GM18505 (cell line): ENCODE measurements around the gene RPL31.

Experiments used
- ATAC-seq: cut with Tn5 transposase; IDR thresholded peaks from one replicate; pipeline ENCODE4 v1.9.1; 2021; ENCODE audit not compliant: unreplicated experiment
- POLR2A ChIP-seq: IDR thresholded peaks from 4 replicates; pipeline ENCODE4 v1.6.1; 2011; ENCODE audit warnings: borderline replicate concordance; ENCODE audit not compliant: insufficient read depth, insufficient read length; ENCODE audit errors: extremely low read depth

RPL31 gene

DNA sequence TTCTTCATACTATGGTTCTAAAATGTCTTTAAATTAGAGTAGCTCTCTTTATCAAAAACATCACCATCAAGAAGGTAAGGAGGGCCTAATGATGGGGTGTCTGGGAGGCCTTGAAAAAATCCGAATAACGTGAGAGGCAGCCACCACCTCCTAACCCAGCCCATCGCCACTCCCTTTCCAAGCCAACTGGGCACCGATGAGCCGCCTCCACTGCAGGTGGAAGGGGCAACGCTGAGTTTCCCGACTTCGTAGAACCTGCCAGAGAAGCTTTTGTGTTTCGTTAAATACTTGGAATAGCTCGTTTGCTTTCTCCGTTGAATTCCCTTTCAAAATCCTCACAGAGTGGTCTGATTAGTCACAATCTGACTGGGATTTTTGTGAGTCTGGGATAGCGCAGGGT lies 22.0 kb upstream of the RPL31 start:
- no peak for TF ChIP-seq POLR2A

DNA sequence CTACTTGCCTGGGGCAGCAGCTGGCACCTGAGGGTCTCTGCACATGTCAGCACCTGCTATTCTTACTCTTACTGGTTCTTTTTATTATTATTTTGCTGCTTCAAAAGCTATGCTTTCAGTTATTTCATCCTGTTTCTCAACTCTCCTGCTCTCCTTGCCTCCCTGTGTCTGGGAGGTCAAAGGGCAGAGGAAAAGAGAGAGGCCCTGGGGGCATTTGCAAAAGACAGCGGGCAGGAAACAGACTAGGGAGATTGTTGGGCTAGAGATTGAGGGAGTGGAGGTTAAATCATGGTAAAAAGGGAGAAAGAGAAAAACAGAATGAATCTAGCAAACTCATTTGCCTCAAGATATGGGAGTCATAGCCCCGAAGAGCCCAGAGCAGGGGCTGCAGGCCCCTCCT lies 21.1 kb upstream of the RPL31 start:
- ATAC-seq: no peak
- no peak for TF ChIP-seq POLR2A

More for the DNA sequence above, 22.0 kb upstream of the RPL31 start:
- no peak for ATAC-seq

DNA sequence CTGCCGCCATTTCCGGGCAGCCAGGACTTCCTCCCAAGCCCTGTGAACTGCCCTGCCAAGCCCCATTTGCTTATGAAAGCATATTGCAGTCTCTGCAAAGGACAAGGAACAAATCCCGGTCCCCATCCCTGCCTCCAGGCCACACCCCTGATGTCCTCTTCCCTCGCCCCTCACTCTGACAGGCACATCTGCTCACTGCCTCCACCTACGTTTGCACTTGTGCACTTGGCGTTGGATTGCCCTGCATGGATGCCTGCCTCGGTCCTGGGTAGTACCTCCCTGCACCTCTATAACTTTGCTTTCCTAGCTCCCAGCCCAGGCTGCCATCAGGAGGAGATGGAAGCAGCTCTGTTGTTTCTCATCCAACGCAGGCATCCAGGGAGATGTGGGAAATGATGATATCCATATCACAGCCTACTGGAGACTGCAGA lies 19.6 kb upstream of the RPL31 start:
- TF ChIP-seq POLR2A: no peak
- no peak for ATAC-seq

DNA sequence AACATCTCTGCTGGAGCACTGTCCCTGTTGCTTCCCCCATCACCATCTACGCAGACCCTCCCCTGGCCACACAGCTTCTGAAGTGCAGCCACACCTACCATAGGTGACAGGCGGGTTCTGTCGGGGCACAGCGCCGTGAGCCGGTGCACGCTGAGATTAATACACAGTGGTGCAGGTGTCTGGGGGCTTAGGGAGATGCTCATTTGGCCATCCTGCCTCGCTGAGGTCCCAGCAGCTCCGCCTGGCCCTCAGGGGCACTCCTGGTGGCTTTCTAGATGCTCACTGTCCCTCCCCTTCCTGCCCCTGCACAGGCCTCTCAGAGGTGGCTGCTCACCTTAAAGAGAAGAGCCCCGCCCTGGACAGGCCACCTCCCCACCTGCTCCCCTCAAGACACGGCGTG lies 18.9 kb upstream of the RPL31 start:
- no peak for TF ChIP-seq POLR2A
- ATAC-seq: no peak

DNA sequence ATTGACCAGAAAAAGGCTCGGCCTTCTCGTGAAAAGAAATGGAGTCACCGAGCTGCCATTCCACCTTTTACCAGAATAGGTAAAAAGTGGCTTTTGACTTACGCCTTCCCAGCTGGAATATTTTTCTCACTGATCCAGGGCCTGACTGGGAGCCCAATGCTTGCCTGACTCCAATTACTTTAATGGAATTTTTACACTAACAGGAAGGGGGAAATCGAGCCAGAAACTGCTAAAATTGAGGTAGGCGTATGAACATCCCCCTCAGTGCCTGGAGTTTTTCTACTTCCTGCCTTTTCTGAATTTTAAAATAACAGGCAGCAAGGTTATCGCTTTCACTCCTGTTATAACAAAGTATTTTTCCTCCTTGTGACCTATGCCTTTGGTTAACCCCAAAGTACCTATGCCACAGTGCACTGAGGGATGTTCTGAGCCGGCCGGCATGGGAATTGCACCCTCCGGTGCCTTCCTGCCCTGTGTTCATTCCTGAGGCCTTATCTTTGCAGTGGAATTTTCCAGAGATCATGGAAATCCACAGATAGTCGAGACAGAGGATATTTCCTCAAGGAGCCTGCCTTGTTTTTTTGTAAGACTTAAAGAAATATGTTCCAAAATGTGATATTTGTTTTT lies 18.3 kb upstream of the RPL31 start:
- no peak for ATAC-seq
- TF ChIP-seq POLR2A: no peak

DNA sequence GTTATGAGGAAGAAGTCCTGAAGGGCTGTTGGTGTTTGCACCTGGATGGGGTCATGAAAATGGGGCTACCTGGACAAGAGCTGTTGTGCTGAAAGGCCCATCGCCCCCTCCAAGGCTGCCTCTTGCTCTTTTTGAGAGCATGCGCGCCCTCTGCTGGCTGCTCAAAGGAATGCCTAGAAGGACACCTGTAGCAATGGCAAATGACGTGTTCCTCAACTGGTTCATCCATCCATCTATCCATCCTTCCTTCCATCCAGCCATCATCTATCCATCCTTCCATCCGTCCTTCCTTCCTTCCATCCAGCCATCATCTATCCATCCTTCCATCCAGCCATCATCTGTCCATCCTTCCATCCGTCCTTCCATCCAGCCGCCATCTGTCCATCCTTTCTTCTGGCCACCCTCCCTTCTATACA lies 17.2 kb upstream of the RPL31 start:
- ATAC-seq: no peak
- TF ChIP-seq POLR2A: no peak

DNA sequence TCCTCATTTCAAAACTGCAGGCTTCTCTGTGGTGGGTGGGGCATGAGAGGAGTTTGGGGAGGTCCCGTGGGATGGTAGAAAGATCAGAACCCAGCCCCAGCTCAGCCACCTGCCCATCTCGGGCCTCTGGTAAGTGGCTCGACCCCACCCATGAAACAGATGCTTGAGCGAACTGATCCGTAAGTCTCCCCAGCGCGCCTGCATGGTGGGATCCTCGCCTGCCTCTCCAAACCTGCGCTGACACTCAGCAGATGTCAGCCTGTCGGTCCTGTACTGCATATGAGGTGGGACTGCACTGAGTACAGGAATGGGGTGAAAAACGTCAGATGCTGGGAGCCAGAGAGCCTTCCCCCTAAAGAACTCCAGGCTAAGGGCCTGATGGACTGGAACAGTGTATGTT lies 15.9 kb upstream of the RPL31 start:
- no peak for ATAC-seq
- no peak for TF ChIP-seq POLR2A

DNA sequence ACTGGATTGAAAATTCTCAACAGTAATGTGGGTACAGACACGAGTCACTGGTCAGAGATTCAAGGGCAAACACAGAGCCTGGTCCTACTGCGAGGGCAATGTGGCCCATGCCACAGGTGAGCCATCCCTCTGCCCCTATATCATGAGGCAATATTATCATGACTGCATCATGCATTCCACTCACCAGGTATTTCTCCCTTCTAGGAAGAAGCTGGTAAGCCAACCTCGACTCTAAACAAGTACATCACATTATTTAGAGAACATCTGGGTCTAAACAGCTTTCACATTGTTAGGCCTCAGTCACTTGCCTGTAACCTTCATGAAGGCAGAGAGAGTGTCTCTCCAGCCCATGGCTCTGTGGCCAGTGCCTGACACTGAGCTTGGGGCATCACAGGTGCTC lies 14.6 kb upstream of the RPL31 start:
- no peak for ATAC-seq
- no peak for TF ChIP-seq POLR2A

DNA sequence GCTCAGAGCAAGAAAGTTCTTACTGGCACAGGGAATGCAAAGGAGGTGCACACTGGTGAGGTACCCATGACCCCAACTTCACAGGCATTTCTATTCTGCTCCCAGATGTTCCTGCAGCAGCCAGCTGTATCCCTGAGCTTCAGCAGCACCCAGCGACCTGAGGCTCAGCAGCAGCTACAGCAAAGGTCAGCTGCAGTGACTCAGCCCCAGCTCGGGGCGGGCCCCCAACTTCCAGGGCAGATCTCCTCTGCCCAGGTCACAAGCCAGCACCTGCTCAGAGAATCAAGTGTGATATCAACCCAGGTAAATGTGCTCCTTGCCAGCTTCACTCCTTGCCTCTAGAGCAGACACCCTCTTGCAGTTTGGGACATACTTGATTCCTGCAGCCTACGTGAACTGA lies 14.1 kb upstream of the RPL31 start:
- no peak for ATAC-seq
- no peak for TF ChIP-seq POLR2A

DNA sequence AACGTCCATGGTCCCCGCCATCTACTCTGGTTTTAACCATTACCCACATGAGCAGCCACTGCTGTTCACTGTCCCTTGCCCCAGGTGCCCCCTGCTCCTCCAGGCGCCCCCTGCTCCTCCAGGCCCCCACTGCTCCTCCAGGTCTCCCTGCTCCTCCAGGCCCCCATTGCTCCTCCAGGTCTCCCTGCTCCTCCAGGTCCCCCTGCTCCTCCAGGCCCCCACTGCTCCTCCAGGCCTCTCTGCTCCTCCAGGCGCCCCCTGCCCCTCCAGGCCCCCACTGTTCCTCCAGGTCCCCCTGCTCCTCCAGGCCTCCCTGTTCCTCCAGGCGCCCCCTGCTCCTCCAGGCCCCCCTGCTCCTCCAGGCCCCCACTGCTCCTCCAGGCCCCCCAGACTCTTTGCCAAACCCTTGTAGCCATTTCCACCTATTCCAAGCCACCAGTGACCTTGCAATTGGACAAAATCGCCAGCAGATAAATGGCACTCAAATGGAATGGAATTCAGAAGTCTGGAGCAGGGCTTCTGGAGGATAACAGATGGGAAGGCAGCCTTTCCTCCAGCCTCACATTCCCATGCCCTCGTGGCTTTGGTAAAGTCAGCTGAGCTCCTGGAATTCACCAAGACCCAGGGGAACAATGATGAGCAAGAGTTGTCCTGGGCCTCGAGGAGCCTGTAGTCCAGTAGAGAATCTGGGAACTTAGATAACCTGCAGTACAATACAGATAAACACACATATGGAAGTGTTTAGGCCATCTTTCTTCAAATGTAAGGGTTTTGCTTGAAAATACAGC lies 13.3 kb upstream of the RPL31 start:
- ATAC-seq: no peak
- TF ChIP-seq POLR2A: no peak

DNA sequence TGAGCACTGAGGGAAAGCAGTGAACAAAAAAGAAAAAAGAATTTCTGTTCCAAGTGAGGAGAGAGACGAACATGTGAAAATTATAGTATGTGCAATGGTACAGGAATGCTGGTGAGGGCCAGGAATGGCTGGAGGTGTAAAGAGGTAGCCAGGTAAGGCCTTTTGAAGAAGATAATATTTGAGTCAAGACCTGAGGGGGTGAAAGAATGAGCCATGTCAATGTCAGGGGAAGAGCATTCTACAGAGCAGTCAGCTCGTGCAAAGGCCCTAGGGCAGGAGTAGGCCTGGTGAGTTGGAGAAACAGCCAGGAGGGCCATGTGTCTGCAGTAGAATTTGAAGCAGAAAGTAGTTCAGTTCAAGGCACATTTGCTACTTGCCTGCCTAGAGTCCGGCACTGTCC lies 12.4 kb upstream of the RPL31 start:
- TF ChIP-seq POLR2A: no peak
- no peak for ATAC-seq

DNA sequence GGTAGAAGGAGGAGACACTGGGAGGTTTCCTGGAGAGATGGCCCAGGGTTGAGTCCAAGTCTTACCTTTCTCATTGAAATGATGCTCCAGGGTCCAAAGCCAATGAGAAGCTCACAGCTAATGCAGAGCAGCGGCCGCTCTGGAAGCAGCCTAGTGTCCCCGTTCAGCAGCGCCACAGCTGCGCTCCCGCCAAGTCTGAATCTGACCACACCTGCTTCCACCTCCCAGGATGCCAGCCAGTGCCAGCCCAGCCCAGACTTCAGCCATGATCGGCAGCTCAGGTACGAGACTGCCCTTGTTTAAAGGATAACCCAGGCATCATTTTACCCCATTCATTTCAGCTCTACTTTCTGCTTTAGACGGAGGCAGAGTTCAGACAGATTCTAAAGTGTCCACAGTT lies 11.9 kb upstream of the RPL31 start:
- ATAC-seq: no peak
- TF ChIP-seq POLR2A: no peak

DNA sequence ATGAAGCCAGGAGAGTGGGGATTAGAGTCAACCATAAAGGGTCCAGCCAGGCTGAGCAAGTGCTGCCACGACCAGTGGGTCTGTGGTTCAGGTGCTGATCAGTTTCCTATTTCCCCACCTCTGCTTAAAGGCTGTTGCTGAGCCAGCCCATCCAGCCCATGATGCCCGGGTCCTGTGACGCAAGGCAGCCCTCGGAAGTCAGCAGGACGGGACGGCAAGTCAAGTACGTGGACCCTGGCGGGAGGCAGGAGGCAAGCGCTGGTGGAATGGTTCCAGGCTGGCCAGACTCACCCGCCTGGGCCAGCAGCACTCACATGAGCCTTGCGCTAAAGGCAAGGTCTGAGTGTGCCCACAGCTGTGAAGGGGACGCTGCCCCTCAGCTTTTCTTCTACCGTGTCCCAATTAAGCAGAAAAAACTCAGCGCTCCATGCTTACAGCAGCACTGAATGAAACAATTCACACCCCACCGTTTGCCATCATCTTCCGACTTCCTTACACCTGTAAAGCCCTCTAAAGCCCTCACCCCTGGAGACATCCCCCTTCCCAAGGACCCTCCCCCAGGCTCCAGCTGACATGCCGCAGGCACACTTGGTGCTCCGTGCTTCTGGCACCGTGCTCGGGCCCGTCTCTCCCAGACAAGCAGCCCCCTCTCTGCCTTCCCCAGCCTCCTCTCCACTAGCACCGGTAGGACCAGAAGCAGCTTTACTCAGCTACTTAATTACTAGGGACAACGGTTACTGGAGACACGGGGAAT lies 11.3 kb upstream of the RPL31 start:
- no peak for ATAC-seq
- TF ChIP-seq POLR2A: no peak

DNA sequence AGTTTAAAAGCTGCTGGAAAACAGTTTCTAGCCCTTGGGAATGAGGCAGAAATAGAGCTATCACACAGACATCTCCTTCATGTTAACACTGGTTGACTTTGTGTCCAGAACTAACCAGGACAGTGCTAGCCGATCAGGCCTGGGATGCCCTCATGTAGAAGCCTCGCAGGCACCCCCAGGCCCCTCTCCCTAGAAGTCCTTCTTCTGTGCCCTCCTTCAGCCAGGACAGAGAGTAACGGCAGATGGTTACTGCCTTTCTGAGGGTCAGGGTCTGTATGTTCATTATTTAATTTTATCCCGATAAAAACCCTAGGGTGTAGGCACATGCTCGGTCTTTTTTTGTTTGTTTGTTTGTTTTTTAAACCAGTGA lies 10.7 kb upstream of the RPL31 start:
- no peak for ATAC-seq
- TF ChIP-seq POLR2A: no peak
